Measurements from ENCODE around the gene SAMD14. TPM values are rescaled to one million over a fixed set of nuclear protein-coding genes. Genes with fewer than 3 reads are reported as not detected.
A peak's percentile ranks its signal among the peaks of the same experiment; 100 is the strongest.

SAMD14 gene
- total and polyA plus RNA-seq, 2 of the 4 experiments (the other 2 are of a cell fraction): 1.4 to 6.2 TPM

DNA sequence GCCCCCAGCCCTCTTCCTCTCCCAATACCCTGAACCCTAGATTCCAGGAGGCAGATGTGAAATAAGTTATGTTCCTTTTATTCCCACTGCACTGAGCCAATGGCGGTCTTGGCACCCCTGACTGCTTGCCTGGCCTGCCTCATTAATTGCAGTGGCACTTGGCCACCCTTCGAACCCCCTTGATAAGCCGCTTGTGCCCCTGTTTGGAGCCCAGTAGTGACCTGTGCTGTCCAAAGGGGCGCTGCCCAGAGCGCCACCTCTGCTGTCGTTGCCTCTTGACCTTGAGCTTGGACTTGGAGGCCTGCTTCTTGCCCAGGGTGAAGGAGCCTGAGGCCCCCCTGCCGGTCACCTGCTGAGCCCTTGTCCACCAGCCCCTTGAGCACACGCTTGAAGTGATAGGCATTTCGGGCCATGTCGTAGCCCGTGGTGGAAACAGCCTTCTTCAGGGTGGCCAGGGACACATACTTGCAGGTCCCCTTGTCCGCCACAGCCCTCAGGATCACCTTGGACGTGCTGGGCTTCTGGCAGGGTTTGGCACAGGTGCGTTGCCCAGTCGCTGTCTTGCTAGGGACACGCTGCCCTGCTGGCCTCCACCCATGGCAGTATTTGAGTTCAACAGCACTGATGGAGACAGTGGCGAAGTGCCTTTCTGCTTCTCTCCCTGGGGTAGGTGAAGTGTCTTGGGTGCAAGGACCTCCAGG is 41.6 kb upstream of the SAMD14 start:
- Histone ChIP-seq H3K27me3 (ENCODE audit: control insufficient read depth, insufficient read depth, low read length) (no peaks in the 10 kb centered on the region), H3K9me1 (ENCODE audit: insufficient read depth, low read length) (peaks cover 9% of the 10 kb centered on the region; the same call in 1 of the 2 replicates), H2AK5ac (ENCODE audit: low read depth, low read length) (peak overlapping the region; percentile 86), H3K56ac (ENCODE audit: extremely low read depth, insufficient read depth, low read length) (no peak overlapping the region), H4K8ac (ENCODE audit: low read depth in 2 of 2, low read length in 2 of 2) (no peak overlapping the region), H3K79me1 (ENCODE audit: low read depth in 1 of 2, low read length in 2 of 2) (peaks cover 6 to 24% of the 10 kb centered on the region in 2 experiments; a peak in 3 of 4 replicates), H4K91ac (ENCODE audit: insufficient read depth, low read depth, low read length) (no peak overlapping the region), H2AK9ac (replicated peaks; ENCODE audit: low read depth, low read length, poor library complexity) (peak overlapping the region; percentile 60), H3K4me2 (ENCODE audit: low read depth, low read length) (no peak overlapping the region), H3K14ac (replicated peaks; ENCODE audit: low read depth, low read length) (no peak overlapping the region), H3K9ac (ENCODE audit: low read depth, low read length) (no peak overlapping the region), H4K5ac (ENCODE audit: low read depth, low read length) (no peak overlapping the region), H3K4me1 (ENCODE audit: control insufficient read depth, insufficient read depth, low read length) (peaks cover 13% of the 10 kb centered on the region), H3K23ac (ENCODE audit: low read depth, low read length) (0 out of 2 replicates have a peak overlapping the region, but pooled peaks have one; percentile 15), H3K18ac (ENCODE audit: low read depth, low read length) (no peak overlapping the region), H2BK15ac (ENCODE audit: low read depth, low read length) (peak overlapping the region; percentile 36; the same call in 2 of the 3 replicates), H3K4me3 (ENCODE audit: insufficient read depth, low read depth, low read length) (no peak overlapping the region), H4K20me1 (ENCODE audit: insufficient read depth, low read length) (no peaks in the 10 kb centered on the region), H3K27ac (ENCODE audit: insufficient read depth, low read length) (no peak overlapping the region), H2BK5ac (ENCODE audit: low read depth, low read length, poor library complexity, severe bottlenecking) (no peak overlapping the region), H3K36me3 (ENCODE audit: control insufficient read depth, insufficient read depth, low read length) (peaks cover 5% of the 10 kb centered on the region), H2BK120ac (ENCODE audit: low read depth, low read length) (peak overlapping the region; percentile 80), H2BK20ac (ENCODE audit: low read depth, low read length) (no peak overlapping the region; the same call in 1 of the 2 replicates), H3K4ac (ENCODE audit: low read depth, low read length) (peak overlapping the region; percentile 68), H3K9me3 (ENCODE audit: control insufficient read depth, insufficient read depth, low read length) (no peaks in the 10 kb centered on the region), H2AFZ (replicated peaks; ENCODE audit: low read length, poor library complexity) (no peak overlapping the region)
- no TSS peak for BruUV-seq (replicated peaks)
- intact Hi-C loops (cut with micrococcal nuclease): loop anchor here (2.0 kb wide), 1 partner anchor 119 kb away; no protein-coding TSS in a partner anchor
- no peak for DNase-seq
- 98% methylated on average over 9 of the region's 17 CpGs; no CpG with 5 or more reads in 1 of the 2 experiments for WGBS, 2 experiments (ENCODE audit: extremely low coverage in 2 of 2, insufficient read length in 1 of 2)
- CTCF ChIA-PET: interaction anchor here (1.1 kb wide), 1 partner anchor 9 kb away, joined by 3 read pairs; no protein-coding TSS in a partner anchor
- no peak for ATAC-seq (ENCODE audit: low read depth)
- dilution Hi-C loops (cut with HindIII; ENCODE audit: low sequenced_read_pairs, unreplicated experiment): no loop called here
- in situ Hi-C loops (cut with MboI; ENCODE audit: low sequenced_read_pairs): loop anchor here (10.0 kb wide), 1 partner anchor 113 kb away; no protein-coding TSS in a partner anchor
- POLR2A ChIA-PET (ENCODE audit: unreplicated experiment): no interaction called here
- TF ChIP-seq FOS (IDR thresholded peaks at IDR 0.05; ENCODE audit: low read depth, low read length) (no peak), ELK1 (IDR thresholded peaks at IDR 0.05; ENCODE audit: borderline replicate concordance, low read depth, low read length) (no peak), NFE2L2 (IDR thresholded peaks at IDR 0.05; ENCODE audit: low read depth, low read length) (no peak), MXI1 (IDR thresholded peaks at IDR 0.05; ENCODE audit: borderline replicate concordance, low read depth, low read length) (no peak), MAZ (IDR thresholded peaks at IDR 0.05; ENCODE audit: borderline replicate concordance, low read depth, low read length) (no peak), RCOR1 (IDR thresholded peaks at IDR 0.05; ENCODE audit: insufficient replicate concordance, low read length) (no peak), RFX5 (IDR thresholded peaks at IDR 0.05; ENCODE audit: low read depth, low read length) (no peak), BHLHE40 (IDR thresholded peaks at IDR 0.05; ENCODE audit: low read depth, low read length) (no peak), SMC3 (IDR thresholded peaks at IDR 0.05; ENCODE audit: low read depth, low read length) (no peak), RAD21 (IDR thresholded peaks at IDR 0.05; ENCODE audit: low read length) (no peak), CEBPB (IDR thresholded peaks at IDR 0.05; ENCODE audit: low read depth, low read length) (no peak), CHD1 (IDR thresholded peaks at IDR 0.05; ENCODE audit: low read depth, low read length) (no peak), POLR2A (IDR thresholded peaks at IDR 0.05; ENCODE audit: low read depth, low read length) (no peak)
- TF ChIP-seq, protein P1, sequence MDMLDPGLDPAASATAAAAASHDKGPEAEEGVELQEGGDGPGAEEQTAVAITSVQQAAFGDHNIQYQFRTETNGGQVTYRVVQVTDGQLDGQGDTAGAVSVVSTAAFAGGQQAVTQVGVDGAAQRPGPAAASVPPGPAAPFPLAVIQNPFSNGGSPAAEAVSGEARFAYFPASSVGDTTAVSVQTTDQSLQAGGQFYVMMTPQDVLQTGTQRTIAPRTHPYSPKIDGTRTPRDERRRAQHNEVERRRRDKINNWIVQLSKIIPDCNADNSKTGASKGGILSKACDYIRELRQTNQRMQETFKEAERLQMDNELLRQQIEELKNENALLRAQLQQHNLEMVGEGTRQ (IDR thresholded peaks at IDR 0.05; ENCODE audit: low read depth, low read length): no peak
- TF ChIP-seq, protein P2, sequence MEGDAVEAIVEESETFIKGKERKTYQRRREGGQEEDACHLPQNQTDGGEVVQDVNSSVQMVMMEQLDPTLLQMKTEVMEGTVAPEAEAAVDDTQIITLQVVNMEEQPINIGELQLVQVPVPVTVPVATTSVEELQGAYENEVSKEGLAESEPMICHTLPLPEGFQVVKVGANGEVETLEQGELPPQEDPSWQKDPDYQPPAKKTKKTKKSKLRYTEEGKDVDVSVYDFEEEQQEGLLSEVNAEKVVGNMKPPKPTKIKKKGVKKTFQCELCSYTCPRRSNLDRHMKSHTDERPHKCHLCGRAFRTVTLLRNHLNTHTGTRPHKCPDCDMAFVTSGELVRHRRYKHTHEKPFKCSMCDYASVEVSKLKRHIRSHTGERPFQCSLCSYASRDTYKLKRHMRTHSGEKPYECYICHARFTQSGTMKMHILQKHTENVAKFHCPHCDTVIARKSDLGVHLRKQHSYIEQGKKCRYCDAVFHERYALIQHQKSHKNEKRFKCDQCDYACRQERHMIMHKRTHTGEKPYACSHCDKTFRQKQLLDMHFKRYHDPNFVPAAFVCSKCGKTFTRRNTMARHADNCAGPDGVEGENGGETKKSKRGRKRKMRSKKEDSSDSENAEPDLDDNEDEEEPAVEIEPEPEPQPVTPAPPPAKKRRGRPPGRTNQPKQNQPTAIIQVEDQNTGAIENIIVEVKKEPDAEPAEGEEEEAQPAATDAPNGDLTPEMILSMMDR (conservative IDR thresholded peaks at IDR 0.05; ENCODE audit: low read depth, low read length): no peak
